T-helper 1 cell (primary cell): ENCODE measurements around the gene EHD1.

ENCODE experiments used
- DNase-seq, 5 donors: peaks; one replicate each; pipeline ENCODE4 v3.0.0-alpha.2; 2012 to 2020

The EHD1 gene

DNA sequence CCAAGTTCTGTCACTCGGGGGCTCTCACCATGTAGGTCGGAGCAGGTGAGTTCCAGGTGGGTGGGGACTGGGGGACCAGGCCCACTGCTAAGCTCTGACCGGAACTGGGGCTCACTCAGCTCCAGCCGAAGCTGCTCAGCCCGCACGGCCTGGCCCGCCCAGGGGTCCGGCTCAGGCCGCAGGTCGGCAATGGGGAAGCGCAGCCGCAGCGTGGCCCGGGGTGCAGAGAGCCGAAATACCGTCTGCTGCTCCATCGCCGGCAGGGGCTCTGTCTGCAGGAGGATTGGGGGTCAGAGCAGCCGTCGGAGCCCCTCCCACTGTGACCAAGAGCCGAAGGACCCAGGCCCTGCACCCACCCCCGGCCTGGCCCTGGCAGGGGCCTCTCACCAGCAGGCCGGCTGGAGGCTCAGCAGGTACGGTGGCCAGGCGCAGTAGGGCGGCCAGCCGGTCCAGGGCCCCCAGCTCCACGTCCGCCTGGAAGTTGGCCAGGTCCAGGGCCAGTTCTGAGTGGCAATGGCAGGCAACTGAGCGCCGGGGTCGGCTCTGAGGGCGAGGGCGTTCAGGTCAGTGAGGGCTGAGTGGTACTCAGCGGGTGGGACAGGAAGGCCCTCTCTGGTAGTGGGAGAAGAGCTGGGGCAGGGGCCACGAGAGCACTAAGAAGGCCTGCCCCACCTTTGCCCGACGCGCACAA, 31.4 kb upstream of the EHD1 start:
- DNase-seq = no peak

DNA sequence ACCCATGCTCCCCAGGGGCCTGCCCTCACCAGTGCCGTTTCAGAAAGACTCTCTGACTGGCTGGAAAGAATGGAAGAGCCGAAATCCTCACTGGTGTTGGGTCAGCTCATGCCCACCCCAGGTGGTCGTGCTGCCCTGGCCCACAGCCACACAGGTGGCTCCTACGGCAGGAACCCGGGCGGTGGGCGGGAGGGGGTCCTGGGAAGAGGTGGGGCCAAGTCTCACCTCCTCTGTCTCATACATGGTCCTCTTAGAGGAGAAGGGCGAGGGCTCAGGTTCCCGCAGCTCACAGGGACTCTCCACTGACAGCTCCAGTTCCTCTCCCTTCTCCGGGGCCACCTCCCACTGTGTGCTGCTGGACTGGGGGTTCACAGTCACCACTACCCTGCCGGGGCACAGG, 30.3 kb upstream of the EHD1 start:
- DNase-seq = no peak

DNA sequence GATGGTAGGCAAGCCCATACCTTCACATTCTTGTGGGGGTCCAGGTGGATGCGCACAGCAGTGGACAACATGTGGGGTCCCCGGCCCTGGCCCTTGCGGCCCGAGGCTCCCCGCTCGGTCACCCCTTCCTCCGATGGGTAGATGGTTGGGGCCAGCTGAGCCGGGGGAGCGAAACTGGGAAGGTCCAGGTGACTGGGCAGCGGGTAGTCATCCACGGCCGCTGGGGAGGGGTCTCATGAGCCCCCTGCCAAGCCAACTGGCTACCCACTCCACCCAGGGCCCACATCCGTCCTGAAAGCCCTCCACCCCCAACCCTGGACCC, 27.9 kb upstream of the EHD1 start:
- no peak for DNase-seq

DNA sequence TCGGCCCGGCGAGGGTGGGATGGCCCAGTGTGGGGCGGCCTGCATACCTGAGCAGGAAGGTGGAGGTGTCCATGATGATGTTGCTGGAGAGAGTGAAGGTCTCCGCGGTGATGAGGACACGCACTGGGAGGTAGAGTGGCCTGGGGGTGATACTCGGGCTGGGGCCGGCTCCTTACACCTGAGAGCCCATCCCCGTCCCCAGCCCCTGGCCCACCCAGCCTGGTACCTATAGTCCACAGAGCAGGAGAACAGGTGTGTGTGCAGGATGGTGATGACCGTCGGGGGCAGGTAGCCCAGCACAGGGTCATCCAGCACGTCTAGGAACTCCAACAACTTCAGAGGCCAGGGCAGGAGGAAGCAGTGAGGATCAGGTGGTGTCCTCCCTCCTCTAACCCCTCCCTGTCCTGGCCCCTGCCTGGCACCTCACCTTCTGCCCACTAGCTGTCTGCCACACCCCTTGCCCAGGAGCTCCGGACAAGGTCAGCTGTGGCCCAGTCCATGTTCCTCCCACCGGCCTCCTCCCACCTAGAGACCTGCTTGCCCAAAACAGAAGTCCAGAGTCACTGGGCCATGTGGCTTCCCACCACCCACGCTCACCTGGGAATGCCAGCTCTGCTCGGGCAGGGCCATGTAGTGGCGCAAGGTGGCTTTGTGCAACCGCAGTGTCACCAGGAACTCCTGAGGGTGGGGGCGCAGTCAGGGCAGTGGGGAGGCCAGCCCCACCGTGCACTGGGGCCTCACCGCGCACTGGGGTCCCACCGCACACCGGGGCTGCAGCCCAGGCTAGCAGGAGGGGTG, 27.3 kb upstream of the EHD1 start:
- DNase-seq = no peak

DNA sequence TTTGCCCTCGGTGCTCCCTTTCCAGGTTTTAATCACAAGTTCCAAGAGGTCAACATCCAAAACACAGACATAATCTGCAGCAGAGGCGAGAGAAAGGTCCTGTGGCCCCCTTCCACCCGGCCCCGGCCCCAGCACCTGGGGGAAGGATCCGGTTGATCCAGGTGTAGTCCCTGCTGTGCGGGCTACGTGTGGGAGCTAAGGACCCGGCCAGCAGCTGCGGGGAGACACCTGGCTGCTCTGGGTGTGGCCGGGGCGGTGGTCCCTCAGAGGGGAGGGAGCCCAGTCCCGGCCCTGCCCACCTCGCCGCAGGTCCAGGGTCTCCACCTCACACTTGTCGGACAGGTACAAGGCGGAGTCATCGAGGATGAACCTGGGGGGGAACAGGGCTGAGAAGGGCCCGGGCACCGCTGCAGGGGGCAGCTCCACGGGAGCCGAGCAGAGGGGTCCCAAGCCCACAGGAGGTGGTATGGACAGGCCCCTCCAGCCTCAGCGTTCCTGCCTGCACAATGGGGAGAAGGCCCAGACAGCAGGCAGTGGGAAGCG, 24.9 kb upstream of the EHD1 start:
- no peak for DNase-seq

DNA sequence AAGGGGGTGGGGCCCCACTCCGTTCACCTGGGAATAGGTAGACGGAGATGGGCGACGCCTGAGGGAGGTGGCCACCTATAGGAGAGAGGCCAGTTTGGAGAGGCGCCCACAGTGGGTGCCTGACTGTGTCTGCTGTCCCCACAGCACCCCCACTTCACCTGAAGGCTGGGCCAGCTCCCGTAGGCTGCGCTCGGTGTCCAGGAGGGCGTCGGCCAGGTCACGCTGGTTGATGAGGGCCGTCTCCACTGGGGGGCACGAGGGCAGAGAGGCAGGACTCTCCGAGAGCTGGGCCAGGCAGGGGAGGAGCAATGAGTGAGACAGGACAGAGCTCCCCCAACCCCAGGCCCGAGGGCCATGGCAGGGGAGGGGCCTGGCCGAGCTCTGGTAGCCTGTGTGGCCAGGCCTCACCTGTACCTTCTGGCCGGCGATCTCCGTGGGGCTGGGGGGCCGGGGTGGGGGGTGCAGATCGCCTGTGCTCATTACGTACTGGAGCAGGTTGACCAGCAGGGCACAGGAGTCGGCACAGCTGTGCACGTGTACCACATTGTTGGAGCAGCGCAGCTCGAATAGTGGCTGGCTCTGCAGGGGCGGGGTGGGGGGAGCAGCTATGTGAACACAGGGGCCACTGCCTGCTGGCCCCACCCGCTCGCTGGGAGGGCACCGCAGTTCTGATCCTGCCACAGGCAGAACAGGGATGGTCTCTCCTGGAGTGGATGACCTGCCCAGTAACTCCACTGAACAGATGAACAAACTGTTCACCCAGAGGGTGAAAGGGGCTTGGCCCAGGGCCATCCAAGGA, 23.9 kb upstream of the EHD1 start:
- no peak for DNase-seq

DNA sequence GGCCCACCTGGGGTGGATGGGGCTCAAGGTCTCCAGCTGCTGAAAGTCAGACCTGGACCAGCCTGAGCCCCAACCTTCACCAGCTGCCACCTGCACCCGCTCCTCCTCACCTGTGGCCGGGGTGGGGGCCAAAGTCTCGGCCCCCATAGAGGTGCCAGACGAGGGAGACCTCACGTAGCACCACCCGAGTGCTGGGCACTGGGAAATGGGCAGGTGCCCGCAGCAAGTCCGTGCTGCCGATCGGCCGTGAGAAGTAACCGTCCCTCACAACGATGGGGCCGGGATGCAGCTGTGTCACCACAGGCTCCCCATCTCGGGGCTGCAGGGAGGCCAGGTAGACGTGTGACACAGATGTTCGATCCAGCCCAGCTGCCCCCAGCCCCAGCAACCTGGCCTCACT, 22.4 kb upstream of the EHD1 start:
- no peak for DNase-seq

DNA sequence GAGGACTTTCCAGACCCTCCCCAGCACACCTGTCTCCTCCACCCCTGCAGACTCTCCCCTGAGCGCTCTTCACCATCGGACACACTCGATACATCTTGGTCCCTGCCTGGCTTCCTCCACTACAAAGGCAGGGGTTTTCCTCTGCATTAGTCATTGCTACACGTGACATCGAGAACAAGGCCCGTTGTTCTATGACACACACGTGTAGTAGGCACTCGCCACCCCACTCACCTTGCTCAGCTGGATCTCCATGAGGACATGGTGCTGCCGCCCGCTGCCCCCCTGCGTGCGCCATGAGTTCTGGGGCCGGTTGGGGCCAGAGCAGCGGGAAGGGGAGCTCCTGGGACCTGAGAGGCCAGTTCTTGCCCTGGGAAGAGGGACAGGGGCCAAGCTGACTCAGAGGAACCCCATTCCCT, 21.9 kb upstream of the EHD1 start:
- peak; percentile 52 to 75 (median 72) for DNase-seq

DNA sequence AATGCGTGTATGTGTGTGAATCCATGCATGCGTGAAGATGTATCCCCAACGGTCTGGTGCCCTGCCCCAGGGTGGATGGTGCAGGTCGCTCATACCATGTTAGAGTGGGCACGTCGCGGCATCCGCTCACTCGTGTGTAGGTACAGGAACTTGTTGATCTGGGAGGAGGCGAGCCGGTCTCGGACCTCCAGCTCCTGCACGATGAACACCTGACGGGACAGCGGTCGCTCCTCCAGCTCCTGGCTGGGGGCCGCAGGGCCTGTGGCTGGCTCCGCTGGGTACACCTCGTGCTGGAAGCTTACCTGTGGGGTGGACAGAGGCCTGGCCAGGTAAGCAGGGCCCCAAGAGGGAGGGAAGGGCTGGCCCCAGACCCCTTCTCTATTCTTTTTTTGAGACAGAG, 20.1 kb upstream of the EHD1 start:
- no peak for DNase-seq

DNA sequence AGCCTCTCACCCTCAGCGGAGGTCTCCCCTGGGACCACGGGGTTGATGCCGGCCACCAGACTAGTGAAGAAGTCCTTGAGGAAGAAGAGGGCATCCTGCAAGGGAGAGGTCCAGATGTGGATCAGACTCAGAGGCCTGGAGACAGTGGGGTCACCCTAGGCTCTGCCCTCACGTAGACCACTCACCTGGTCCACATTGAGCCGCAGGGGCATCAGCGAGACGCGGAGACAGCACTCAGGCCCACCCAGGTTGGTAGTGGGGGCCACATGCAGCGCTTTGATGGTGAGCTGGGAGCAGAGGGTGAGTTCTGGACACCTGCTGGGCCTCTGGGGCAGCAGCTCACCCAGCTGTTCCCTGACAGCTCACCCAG, 19.6 kb upstream of the EHD1 start:
- DNase-seq = no peak

DNA sequence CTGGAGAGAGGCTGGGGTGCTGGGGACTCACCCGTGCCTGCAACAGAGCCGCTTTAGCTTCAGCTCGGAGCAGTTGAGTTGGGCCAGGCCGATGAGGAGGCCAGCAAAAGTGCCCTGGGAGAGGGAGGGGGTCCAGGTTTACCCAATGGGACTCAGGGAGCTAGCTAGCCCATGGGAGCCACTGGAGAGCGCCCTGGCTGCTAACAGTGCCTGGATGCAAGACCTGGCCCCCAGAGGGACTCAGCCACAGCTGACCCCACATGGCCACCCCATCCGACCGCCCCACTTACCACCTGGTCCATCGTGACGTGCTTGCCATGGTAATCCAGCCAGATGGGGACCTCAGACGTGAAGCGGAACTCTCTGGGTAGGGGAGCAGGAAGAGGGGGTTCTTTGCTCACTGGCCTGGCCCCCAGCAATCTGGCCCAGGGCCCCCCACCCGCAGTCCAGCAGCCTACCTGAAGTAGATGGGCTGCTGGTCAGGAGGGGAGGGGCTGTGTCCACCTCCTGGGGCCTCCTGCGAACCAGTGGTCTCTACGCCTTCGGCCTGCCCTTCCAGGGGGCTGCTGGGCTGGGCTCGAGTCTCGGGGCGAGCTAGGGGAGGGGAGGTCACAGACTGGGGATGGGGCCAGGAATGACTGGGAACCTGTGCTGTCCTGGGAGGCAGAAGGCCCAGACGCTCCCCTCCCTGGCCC, 19.1 kb upstream of the EHD1 start:
- DNase-seq = no peak

DNA sequence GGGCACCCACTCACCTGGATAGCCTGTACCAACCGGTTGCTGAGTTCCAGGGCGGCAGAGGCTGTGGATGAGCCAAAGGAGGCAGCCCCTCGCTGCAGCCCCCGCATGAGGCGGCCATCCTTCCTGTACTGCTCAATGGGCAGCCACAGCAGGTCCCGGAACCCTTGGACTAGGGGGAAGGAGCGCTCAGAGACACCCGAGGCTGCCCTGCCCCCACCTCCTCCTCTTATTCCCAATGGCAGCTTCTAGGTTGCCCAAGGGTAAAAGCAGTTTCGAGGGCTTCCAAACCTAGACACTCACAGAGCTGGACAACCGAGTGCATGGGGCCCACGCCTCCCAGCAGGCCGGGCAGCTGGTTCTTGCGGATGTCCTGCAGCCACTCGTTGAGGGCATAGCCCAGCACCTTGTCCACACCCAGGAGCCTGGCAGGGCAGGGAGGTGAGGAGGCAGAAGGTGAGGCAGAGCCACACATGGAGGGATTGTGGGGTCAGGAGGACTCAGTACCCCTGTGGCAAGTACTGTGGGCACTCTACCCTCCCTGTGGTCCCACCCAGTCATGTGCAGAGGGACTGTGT, 18.1 kb upstream of the EHD1 start:
- DNase-seq = no peak

DNA sequence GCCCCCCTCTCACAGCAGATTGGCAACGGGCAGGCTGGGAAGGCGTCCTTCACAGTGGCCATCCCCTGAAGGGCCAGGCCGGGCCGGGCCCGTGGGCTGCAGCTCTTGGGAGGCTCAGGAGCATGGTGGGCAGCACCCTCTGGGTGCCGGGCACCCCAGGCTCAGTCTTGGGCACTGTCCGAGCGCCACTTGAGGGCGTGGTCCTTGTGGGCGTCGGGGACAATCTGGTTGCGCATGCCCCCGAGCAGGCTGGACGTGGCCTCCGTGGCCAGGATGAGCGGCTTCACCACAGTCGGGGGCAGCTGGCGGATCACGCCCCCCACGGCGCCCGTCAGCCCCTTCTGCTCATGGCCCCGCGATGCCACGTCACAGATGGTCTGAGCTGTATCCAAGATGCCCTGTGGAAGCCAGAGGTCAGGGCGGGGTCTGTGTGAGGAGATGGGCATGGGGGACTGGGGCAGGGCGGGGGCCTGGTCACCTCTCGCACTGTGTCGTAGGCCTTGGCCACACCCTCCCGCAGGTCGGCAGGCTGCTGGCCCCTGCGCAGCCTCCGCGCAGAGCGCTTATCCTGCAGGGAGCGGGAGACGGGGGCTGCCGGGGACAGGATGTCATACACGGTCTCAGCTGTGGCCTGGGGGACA, 16.5 kb upstream of the EHD1 start:
- DNase-seq = no peak

DNA sequence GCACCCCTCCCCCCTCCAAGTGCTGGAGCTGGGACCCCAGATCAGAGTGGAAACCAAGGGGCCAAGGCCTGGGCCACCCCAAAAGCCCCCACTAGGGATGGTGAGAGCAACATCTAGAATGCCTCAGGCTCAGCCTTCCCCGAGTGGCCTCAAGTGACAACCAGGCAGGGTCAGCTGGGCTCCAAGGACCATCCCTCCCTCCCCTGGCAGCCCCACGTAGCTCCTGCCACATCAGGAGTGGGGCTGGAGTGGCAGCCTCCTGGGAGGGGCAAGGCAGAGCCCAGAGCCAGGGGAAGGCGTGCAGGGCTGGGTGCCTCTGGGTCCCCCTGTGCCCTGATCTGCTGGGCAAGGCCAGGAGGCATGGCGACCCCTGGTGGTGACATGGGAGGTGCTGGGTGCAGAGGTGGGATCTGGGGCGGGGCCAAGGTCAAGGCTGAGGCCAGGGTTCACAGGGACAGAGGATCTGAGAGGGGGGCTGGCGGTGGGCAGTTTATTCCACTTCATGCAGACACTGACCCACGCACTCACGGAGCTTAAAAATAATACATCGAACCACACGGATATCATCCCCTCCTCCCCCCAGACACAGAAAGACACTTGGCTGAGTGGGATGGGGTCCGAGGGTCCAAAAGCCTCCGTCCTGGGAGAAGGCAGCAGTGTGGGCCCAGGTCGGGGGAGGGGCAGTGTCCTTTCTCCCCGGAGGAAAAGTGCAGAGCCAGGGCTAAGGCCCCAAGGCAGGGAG, 15.8 kb upstream of the EHD1 start:
- peak; percentile 76 to 91 (median 82) for DNase-seq

DNA sequence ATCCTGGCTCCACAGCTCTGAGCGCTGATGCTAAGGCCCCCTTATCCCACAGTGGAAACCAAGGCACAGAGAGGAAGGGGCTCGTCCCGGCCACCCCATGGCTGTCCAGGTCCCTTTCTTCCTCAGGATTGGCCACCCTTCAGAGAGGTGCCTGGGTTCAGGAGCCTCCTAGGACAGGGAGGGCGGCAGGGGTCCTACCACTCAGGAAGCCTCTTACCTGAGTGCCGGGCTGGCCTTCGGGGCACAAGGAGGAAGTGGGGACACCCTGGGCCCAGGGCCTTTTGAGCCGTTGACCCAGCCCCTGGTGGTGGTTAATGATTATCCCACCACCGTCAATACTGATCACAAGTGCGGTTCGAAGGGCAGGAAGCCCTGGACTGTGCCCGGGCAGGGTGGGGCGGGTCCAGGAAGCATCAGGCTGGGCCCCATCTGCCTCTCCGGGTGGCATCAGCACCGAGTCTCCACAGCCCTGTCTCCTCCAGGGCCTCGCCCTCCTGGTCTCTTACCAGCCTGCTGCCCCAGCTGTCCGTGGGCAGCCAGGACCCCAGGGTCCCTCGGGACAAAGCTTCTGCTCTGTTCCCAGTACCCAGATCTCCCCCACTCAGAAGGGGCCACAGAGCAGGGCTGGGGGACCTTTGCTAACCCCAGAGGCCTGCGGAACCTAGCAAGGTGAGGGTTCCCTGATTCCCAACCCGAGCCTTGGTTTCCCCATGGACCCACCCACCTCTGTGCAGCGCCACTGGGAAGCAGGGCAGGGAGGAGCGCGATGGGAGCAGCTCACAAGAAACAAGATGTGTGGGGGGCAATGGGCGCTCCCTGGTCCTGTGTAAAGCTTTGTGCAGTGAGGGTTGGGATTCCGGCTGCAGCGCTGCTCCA, 15.0 kb upstream of the EHD1 start:
- DNase-seq = no peak

DNA sequence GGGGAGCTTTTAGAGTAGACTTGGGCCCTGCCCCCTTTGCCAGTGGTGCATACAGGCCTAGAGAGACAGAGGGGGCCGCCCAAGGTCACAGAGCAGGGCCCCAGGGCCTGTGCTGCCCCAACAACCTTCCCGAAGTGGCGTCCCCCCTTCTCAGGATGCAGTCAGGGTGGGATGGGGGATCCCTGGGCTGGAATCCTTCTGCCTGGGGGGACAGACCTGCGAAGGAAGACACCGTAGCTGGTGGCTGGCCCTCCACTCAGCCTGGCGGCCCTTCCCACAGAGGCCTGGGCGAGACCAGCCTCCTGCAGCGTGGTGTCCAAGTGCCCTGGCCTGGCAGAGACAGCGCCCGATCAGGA, 14.4 kb upstream of the EHD1 start:
- DNase-seq = no peak

DNA sequence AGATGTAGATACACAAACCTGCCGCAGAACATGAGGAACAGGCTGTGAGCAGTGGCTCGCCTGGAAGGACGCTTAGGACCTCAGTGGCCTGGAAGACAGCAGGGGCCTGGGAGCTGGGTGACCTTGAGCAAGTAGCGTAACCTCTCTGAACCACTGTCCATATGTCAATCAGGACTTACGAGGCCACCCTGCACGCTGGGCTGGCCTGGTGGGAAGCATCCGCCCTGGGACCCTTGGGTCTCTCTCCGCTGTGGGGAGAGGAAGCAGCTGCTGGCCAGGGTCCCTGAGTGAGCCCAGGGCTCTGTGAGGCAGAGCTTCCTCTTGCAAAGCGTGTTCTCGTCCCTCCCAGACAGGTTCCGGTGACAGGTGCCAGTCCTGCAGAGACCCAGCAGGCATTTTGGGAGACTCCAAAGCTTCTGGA, 14.0 kb upstream of the EHD1 start:
- DNase-seq = no peak

DNA sequence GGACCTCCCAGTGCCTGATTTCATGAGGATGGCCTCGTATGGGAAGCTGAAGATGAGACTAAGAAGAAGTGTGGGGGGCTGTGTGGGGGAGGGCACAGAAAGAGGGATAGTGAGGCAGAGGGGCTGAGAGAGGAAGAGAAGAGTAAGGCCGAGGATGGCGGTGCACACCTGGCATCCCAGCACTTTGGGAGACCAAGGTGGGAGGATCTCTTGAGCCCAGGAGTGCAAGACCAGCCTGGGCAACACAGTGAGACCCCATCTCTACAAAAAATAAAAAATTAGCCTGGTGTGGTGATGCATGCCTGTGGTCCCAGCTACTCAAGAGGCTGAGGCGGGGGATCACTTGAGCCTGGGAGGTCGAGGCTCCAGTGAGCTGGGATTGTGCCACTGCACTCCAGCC, 13.5 kb upstream of the EHD1 start:
- no peak for DNase-seq

DNA sequence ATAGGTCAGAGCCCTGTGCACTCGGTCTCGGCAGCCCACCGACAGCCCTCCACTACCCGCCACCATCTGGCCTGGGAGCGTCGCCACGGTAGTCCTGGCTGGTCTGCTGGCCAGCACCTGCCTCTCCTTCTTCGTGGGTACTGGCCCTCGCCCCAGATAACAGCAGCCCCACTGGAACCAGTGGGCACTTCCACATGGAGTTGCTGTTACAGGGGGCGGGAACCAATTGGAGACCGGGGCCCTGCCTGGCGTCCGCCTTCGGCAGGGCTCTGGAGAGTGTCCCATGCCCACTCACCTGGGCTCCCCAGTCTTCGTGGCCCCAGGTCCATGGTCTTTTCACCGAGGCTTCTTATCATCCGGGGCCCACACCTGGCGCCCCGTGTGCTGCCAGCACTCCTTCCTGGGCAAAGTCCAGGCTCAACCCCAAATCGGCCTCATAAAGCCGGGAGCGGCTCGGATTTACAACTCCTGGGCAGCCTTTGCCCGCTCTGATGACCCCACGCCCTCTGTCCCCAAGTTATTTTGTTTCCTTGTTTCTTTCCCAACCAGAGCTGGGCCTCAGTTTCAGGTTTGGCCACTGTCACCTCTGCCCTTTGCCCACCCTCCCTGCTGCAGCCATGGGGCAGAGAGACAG, 12.9 kb upstream of the EHD1 start:
- DNase-seq = no peak

DNA sequence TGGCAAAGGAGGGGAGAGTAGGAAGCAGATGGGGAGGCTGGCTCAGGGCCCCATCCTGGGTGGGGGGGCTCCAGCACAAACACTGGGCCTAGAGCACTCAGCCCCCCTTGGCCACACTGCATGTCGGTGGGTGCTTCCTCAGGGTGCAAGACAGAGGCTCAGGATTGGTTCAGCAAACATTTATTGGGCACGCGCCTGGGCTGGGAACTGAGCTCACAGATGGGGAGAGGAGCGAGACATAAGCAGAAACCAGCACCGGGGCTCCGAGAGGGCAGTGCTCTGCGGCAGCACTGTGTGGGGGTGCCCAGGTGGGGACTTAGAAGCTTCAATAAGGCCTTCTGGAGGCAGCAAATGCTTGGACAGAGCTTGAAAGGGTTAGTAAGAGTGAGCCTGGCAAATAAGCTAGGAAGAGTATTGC, 12.1 kb upstream of the EHD1 start:
- DNase-seq = no peak
